ENCODE data around the gene IQCM.

IQCM gene

DNA sequence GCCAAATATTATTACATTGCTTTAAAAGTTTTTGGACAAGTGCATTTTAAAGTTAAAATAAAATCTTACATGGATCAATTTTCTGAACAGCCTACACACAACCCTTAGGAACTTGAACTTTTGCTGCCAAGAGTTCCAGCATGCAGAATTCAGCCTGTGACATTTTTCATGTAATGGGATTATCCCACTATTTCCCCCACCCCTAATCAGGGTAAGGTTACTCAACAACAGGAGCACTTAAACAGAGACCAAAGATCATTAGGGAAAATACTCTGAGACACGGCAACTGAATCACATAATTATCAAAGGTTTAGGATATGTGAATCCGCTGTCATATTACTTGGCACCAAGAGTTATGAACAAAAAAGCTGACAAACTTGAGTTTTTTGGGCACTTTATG lies 47.2 kb downstream of the IQCM start:
- no peak for DNase-seq

- DNase-seq: no peak
Measured at GRCh38 chr4:149766135-149766534, 49.5 kb downstream of the IQCM start.

GRCh38 chr4:149765630-149766029 lies 50.0 kb downstream of the IQCM start:
- DNase-seq: no peak

GRCh38 chr4:149755969-149756368 lies 59.7 kb downstream of the IQCM start:
- no peak for DNase-seq

GRCh38 chr4:149754526-149754925 lies 61.1 kb downstream of the IQCM start:
- DNase-seq: no peak

- DNase-seq: no peak
Measured at GRCh38 chr4:149752729-149753128, 62.9 kb downstream of the IQCM start.

DNA sequence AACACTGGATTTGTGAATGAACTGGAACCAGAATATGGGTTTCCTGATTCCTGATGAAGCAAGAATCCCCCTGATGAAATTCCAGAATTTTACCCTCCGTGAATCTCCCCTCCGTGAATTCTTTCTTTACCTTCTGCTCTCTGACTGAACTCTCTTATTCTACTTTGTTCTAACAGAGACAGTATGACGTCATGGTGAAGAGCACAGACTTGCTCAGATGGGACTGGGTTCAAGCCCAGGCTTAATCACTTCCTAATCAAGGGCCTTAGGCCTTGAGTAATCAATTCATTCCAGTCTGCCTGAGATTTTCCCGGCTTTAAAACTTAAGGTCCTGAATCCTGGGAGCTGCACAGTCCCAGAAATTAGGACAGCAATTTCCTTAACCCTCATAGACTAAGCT lies 64.5 kb downstream of the IQCM start:
- no peak for DNase-seq

DNA sequence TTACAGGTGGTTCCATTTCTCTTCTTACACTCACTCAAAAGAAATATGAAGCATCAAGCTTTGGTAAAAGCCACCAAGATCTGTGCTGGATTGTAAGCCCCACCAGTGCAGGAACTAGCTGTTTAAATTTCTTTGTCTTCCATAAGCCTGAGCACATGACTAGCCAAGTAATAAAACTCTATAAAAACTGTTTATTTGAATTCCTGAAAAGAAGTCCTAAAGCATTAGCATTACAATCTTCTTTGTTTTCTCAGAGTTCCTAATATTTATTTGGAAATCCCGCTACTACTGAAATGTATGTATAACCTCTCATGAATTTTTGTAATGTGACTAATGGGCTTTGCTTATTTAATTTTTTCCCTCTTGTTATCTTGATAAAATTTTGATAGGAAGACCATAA lies 65.9 kb downstream of the IQCM start:
- DNase-seq: no peak

- DNase-seq: no peak
Measured at GRCh38 chr4:149747646-149748045, 68.0 kb downstream of the IQCM start.

GRCh38 chr4:149746276-149746675 lies 69.4 kb downstream of the IQCM start:
- no peak for DNase-seq

GRCh38 chr4:149741186-149741831 lies 74.3 kb downstream of the IQCM start:
- DNase-seq: no peak

- no peak for DNase-seq
Measured at GRCh38 chr4:149738156-149738555, 77.5 kb downstream of the IQCM start.

DNA sequence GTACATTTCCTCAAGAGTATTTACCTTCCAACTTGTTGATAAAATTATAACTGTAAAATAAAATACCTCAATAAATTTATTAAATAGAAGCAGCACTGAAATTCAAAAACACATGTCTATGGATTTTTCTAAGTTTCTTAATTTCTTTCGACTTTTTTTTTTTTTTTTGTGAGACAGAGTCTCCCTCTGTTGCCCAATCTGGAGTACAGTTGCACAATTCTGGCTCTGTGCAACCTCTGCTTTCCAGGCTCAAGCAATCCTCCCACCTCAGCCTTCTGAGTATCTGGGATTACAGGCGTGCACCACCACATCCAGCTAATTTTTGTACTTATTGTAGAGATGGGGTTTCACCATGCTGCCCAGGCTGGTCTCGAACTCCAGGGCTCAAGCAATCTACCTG lies 79.8 kb downstream of the IQCM start:
- no peak for DNase-seq

- DNase-seq: no peak
Measured at GRCh38 chr4:149728444-149728843, 87.2 kb downstream of the IQCM start.

DNA sequence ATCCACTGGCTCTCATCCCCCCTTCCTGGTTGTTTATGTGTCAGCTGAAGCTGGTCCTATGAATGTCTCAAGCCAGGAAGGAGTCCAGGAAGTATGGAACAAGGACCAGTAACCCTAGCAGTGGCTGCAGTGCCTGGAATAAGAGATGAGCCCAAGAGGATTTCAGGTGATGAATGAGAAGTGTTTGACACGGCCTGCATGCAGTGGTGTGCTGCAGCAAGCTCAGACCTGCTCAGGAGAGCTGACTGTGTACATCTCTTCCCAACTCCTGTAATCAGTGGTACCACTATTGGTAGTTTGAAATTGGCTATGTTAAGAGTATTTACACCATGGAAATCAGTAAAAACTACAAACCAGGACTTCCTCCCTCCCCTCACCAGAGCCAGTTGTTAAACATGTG lies 88.0 kb downstream of the IQCM start:
- no peak for DNase-seq

- DNase-seq: no peak
Measured at GRCh38 chr4:149723065-149723464, 92.6 kb downstream of the IQCM start.

GRCh38 chr4:149719806-149720205 lies 95.8 kb downstream of the IQCM start:
- DNase-seq: no peak

- DNase-seq: no peak
Measured at GRCh38 chr4:149719357-149719756, 96.3 kb downstream of the IQCM start.

- no peak for DNase-seq
Measured at GRCh38 chr4:149718500-149718899, 97.1 kb downstream of the IQCM start.

DNA sequence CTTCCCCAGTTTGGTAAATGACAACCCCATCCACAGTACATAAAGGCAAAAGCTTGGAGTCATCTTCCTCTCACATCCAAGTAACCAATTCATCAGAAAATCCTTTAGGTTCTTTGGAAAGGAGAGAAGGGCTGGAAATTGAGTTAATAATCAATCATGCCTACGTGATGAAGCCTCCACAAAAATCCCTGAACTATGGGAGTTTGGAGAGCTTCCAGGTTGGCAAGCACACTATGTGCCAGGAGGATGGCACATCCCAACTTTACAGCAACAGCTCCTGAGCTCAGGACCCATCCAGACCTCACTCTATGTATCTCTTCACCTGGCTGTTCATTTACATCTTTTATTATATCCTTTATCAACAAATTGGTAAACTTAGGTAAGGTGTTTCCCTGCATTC lies 98.9 kb downstream of the IQCM start:
- DNase-seq: no peak

GRCh38 chr4:149715822-149716585 lies 99.6 kb downstream of the IQCM start:
- DNase-seq: no peak

GRCh38 chr4:149713031-149713430 lies 102.6 kb downstream of the IQCM start:
- DNase-seq: no peak

GRCh38 chr4:149711593-149712365 lies 103.9 kb downstream of the IQCM start:
- no peak for DNase-seq

DNA sequence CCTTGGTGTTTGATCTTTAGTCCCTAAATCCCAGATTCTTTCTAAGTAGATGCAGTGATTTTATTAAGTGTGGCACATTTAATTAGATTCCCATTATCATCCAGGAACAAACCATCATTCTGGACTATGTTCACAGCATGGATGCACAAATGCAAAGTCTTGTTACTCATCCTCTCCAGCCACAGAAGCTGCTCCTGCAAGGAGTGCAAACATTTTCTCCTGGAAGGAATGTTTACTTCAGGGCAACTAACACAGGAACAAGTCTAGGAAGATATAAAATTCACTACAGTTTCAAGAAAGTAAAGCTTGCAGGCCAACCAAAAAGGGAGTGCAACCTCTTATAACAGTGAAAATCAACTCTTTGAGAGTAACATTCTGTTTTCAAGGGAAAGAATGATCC lies 106.0 kb downstream of the IQCM start:
- DNase-seq: no peak
